RPMI7951 (cell line): ENCODE data around the gene ERBIN. TPM values are rescaled to one million over a fixed set of nuclear protein-coding genes. Genes with fewer than 3 reads are reported as not detected.
A peak's percentile ranks its signal among the peaks of the same experiment; 100 is the strongest.
"Not testable (repeated sequence)": the region's sequence is repeated elsewhere in the genome, so short reads cannot be mapped to it uniquely, and the experiment has no call there.

ENCODE experiments used
- DNase-seq: peaks from one replicate; pipeline ENCODE4 v3.0.0-alpha.2; 2012; ENCODE audit warnings: low read depth
- total RNA-seq: library from RNA; depleted of rRNA; stranded (reverse); fragments of >200 nt; shearing (Covaris generic); gene quantifications from 2 replicates; pipeline ENCODE4 v1.2.3, GENCODE V29; 2014

Gene ERBIN
- total RNA-seq, 1 experiment from 2014 or later = 46.0 TPM

DNA sequence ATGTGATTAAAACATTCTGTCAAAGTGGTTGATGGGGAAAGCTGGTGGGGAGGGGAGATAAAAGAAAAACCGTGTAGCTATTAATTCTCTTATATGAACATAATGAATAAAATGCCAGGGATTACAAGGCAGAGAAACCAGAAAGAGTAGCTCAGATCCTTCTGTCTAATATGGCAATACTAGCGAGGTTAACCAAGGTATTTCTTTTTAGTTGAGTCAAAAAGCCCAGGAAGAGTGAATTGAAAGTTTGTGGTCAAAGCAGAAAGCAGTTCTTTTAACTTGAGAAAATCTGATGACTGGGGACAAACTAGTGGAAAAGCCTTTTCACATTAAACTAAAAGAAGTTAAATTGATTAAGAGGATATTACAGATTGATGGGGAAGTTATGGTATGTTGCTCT is 76.0 kb downstream of the ERBIN start:
- no peak for DNase-seq

DNA sequence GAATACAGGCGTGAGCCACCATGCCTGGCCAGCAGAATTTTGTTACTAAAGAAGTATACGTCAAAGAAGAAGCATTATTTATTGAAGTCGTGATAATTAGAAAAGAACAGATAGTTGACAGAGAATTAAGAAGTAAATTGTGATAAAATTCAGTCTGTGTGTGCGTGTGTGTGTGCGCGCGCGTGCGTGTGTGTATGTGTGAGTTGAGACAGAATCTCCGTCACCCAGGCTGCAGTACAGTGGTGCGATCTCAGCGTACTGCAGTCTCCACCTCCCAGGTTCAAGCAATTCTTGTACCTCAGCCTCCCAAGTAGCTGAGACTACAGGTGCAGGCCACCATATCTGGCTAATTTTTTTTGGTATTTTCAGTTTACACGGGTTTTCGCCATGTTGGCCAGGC is 77.8 kb downstream of the ERBIN start:
- DNase-seq = no peak

DNA sequence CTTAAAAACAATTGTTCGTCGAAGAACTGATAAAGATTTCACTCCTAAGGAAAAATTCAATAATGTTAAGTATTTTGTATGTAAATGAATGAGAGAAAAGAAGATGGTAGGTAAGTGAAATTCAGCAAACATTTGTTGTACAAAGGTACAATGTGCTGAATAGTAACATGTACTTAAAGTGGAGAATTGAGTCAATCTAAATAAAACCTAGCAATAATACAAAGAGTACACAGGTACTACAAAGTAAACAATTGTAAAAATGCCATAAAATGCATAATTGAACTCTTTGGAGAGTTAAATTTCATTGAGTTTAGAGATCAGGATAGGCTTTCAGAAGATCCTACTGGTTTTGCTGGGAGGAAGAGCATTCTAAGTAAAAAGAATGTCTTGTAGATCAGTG is 82.9 kb downstream of the ERBIN start:
- DNase-seq = no peak

DNA sequence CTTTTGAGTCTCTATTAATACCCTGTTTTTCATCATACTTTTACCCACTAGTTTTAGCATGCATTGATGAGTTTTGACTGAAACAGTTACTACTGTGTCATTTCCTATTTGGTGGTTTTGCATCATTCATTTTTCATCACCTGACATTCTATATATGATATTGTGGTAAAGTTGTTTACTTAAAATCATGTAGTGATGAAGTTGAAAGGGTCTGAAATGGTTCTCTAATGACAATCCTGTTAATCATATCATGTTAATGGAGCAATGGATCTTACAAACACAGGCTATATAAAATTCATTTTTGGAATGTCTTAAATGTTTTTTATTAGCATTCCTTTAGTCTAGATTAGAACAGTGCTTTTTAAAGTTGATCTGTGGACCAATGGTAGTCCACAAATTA is 84.1 kb downstream of the ERBIN start:
- DNase-seq = no peak

DNA sequence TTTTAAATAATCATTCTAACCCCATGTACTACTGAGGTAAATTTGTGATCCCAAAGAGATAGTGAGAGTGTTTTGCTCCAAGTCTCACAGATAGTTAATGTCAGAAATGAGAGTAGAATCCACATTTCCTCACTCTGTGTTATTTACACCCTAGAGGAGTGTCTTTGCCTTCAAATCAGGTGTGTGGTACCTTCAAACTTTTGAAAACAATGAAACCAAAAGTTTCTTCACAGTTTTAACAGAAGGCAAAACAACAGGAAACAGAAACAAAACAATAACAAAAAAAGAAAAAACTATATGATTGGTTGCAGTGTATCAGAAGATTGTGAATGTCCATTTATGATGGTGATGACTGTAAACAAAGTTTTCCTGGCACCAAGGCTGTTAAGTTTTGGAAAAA is 85.9 kb downstream of the ERBIN start:
- DNase-seq = no peak

DNA sequence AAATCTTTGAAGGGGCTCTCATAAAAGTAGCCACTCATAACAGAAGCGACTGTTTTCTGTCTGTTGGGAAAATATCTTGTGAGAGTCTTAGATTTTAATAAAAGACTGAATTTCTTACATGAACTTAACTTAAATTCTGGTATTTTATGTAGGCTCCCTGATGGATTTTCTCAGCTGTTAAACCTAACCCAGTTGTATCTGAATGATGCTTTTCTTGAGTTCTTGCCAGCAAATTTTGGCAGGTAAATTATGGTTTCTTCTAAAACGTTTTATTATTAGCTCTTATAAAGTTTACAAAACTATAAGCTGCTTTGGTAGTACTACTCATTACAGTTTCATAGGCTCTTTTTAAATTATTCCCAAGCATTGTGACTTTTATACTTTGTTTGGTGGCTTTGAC is 87.0 kb downstream of the ERBIN start:
- no peak for DNase-seq

DNA sequence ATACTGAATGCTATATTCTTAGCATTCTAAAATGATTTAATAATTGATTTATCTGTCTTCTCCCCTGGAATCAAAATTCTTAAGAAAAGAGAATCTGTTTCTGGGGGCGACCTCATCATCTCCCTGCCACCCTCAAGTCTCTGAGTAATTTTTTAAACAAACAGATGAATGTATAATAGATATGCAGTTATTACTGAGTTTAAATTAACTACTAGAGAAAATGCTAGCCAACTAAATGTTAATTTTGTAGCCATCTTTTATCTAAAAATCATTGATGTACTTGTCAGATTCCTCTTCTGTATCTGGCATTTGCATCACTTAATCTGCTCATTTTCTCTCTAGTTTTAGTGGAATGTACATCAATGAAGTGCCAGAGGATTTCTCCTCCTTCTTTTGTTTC is 87.5 kb downstream of the ERBIN start:
- no peak for DNase-seq

DNA sequence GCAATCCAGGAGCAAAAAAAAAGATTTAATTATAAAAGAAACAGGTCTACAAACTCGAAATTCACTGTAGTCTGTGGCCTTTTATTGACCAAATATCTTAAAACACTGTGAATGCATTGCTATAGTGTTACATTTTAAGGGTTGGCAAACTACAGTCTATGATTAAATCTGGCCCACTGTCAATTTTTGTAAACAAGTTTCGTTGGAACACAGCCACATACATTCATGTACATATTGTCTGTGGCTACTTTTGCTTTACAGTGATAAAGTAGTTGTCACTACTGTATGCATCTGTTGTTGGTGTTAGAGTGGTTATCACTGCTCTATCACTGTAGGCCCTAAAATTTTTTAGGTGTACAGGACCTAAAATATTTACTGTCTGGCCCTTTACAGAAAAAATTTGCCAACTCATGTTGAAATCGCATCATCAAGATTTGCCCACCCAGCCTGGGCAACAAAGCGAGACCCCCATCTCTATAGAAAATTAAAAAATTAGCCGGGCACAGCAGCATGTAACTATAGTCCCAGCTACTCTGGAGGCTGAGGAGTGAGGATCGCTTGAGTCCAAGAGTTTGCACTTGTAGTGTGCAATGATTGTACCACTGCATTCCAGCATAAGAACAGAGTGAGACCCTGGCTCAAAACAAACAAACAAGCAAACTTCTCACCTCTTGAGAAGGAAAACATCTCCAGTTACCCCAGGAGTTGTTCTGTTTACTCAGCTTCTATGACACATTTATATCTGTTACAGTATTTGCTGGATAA is 89.0 kb downstream of the ERBIN start:
- DNase-seq = no peak

DNA sequence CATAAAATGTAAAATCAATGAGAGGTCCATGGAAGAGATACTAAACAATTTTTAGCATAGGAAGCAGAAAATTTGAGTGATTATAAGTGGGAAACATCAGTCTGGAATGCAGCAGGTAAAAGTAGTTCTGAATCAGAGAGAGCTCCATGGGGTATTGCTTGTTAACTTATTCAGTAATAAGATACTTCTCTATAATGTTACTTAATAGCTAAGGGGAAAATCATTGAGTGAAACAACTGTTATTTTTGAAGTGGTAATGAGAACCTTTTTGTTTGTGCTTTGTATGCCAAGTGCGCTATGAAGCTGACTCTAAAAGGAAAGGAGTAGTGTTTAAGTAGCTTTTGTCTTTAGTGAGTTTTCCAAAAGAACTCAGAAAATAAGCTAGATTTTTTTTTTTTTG is 95.2 kb downstream of the ERBIN start:
- DNase-seq = no peak

DNA sequence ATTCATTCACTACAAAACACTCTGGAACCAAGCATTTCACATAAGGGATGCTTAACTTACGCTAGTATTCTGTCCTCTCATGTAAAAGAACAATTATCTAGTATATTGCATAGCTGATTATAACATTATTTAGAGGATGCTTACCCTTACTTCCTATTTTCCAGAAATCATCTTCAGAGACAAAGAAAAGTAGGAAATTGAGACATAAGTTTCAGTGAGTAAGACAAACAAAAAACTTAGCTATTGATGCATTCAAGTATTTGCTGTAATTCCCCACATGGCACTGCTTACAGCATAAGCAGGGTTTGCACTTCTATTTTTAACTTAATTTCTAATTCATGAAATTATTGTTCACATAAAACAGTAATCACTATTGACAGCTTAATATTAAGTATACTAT is 112.9 kb downstream of the ERBIN start:
- DNase-seq = no peak

DNA sequence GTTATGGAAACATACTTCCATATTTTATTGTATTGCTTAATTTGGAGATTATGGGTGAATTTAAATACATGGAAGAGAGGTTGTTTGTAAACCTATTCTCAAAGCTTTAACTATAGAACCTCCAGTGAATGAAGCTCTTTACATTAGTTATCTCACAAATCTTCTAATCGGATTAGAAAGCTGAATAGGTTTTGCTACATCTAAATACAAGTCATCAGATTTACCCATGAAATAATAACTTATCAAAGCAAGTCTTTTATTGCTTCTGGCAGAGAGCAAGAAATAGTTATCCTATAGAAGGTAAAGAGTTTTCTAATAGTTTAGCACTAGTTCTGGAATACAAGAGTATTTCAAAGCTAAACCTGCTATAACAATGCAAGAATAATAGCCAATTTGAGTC is 113.3 kb downstream of the ERBIN start:
- DNase-seq = no peak

DNA sequence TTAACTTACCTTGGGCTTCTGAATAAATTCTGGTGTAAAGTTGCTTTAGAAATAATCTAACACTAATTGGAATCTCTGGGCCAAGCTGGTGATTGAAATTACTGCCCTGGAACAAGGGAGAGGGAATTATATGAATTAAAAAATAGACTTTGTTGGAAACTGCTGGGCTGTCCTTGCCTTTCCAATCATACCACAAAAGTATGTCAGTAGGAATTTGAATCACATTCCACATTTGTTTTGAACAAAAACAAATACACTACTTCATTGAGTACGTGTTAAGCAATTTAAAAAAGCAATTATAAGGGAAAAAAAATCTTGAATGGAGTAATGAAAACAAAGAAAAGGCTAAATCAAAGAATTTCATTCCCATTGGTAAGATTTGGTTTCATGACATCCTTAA is 115.3 kb downstream of the ERBIN start:
- no peak for DNase-seq

DNA sequence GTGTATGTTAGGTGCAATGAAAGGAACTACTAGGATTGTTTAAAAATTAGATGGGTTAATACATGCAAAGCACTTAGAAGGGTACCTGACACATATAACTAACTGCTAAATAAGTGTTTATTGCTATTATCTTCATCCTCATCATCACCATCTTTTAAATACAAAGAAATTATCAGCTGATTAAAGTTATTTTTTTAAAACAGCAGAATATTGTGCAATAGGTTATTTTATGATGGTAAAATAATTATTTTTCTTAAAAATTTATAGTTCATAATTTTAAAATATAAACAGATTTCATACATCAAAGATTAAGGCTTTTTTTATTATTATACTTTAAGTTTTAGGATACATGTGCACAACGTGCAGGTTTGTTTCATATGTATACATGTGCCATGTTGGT is 130.9 kb downstream of the ERBIN start:
- no peak for DNase-seq

DNA sequence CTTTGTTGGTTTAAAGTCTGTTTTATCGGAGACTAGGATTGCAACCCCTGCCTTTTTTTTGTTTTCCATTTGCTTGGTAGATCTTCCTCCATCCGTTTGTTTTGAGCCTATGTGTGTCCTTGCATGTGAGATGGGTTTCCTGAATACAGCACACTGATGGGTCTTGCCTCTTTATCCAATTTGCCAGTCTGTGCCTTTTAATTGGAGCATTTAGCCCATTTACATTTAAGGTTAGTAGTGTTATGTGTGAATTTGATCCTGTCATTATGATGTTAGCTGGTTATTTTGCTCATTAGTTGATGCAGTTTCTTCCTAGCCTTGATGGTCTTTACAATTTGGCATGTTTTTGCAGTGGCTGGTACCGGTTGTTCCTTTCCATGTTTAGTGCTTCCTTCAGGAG is 134.9 kb downstream of the ERBIN start:
- DNase-seq = not testable (repeated sequence)

DNA sequence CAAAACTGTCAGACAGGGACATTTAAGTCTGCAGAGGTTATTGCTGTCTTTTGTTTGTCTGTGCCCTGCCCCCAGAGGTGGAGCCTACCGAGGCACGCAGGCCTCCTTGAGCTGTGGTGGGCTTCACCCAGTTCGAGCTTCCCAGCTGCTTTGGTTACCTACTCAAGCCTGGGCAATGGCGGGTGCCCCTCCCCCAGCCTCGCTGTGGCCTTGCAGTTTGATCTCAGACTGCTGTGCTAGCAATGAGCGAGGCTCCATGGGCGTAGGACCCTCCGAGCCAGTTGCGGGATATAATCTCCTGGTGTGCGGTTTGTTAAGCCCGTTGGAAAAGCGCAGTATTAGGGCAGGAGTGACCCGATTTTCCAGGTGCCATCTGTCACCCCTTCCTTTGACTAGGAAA is 136.7 kb downstream of the ERBIN start:
- not testable (repeated sequence) for DNase-seq

DNA sequence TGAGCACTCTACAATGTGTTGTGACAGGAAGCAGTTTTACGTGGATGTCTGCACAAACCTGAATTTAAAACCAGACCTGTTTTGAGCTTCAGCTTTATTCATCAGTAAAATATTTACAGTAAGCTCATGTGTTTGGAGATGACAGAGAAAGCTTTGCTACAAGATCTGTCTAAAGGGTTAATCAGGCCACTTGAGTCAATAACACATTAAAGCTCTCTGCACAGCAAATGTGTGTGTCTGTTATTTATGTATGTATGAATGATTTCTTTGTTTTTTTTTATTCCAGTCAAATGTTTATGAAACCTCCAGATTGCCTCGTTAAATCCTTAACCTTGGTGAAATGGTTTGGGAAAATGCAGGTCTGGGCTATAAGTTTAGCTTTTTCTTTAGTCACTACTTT is 140.5 kb downstream of the ERBIN start:
- no peak for DNase-seq

DNA sequence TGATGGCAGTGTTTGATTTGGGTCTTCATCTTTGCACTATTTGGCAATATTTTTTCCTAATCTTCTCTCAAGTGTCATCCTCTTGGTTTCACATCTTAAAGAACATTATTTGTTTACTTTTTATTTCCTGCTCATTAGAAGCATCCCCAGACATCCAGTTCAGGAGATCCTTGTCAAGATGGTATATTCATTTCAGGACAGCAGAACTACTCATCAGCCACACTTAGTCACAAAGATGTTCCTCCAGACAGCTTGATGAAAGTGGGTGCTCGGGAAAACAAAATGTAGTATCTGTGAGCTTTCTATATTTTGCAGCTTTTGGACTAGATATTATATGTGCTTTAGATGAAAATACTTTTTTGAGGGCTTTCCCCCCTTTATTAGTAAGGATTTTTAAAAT is 145.7 kb downstream of the ERBIN start:
- no peak for DNase-seq

DNA sequence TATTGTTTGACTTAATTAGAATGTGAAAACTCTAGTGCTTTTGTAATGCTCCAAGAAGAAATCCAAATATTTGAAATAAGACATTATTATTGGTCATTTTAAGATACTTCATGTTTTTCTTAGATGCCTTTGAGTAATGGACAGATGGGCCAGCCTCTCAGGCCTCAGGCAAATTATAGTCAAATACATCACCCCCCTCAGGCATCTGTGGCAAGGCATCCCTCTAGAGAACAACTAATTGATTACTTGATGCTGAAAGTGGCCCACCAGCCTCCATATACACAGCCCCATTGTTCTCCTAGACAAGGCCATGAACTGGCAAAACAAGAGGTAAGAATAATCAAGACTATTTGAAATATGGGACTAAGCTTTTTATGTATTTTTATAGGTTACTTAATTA is 148.5 kb downstream of the ERBIN start:
- peak; percentile 2 for DNase-seq

DNA sequence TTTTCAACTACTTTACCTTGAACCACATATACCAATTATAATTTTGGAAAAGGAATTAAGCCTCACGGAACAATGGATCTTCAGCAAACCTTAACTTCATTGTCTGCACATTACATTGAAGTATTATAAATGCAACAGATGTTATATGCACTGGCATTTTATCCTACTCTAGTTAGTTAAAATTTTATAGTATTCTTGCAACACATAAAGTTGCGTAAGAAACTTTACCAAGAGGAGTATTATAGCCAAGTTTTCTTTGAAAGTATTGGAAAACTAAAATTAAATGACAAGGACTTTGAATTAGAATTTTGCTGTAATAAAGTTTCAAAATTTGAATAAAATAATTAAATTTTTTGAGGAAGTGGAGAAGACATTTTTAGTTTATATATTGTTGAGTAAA is 154.3 kb downstream of the ERBIN start:
- no peak for DNase-seq

DNA sequence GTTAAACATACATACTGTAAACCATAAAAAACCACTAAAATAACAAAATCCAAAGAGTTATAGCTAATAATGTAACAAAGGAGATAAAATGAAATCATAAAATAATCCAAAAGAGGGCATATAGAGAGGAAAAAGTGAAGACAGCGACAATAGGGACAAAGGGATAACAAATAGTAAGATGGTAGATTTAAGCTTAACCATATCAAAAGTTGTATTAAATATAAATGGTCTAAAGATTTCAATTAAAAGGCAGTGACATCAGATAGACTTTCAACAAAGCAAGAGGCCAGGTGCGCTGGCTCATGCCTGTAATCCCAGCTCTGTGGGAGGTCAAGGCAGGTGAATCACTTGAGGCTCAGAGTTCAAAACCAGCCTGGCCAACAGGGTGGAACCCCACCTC is 163.0 kb downstream of the ERBIN start:
- no peak for DNase-seq

DNA sequence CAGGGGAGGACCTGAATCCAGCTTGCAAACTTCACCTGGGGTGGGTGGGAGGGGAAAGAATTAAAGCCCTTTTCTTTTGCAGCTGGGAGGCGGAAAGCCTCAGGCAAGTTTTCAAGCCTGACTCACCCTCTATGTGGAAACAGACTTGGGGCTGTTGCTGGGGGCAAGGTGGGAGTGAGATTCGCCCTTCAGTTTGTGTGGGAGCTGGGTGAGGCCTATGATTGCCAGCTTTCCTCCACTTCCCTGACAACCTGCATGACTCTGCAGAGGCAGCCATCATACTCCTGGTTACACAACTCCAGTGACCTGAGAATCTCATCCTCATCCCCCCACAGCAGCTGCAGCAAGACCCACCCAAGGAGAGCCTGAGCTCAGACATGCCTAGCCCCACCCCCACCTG is 174.5 kb downstream of the ERBIN start:
- DNase-seq = no peak

DNA sequence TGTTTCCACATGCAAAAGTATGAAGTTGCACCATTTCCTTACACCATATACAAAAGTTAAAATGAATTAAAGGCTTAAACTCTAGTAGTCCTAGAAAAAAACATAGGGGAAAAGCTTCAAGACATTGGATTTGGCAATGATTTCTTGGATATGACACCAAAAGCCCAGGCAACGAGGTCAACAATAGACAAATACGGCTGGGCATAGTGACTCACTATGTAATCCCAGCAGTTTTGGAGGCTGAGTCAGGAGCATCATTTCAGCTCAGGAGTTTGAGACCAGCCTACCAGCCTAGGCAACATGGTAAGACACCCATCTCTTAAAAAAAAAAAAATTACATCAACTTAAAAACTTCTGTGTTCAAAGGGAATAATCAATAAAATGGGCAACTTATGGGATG is 186.8 kb downstream of the ERBIN start:
- DNase-seq = peak; percentile 75

DNA sequence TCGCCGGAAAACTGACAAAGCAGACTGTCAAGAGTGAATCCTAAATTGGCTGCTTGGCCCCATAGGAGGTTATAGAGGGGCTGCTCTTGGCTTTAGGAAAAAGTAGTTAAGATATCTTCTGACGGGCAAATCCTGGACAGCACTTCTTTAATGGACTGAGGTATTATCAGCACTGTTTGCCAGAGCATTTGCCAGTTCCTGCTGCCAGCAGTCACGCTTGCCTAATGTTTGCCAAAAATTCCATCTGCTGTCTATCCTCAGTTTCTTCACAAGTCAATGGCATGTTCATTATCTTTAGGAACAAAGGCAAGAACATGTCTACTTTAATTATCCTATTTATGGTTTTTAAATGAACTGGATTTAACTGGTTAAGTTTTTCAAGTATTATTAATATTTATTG is 191.9 kb downstream of the ERBIN start:
- no peak for DNase-seq

DNA sequence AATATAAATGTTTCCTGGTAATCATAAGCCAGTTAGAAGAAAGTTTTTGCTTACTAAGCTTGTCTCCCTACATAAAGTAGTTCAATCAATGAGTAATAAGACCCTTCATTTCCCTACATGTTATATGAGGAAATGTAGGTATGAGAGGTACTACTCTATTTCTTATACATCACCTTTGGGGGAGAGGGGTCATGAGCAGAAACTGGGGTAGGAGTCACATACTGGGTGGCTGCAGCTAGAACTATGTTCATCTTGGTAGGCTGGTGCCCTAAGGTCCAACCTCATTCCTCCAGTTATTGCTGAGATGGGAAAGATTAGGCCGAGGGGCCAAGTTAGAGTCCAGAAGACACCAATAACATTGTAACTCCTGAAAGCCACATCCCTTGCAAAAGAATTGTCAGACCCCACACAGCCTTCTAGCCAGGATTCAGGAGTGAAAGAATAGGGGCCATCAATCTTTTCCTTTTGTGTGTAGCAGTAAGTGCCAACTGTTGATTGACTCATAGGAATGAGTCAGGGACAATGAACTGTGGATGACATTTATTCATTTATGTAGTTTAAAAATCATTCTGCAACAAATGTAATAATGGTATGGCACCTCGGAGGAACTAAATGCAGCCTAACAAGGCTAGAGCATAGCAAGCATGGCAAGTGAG is 196.1 kb downstream of the ERBIN start:
- DNase-seq = peak; percentile 30
